GM20000 (cell line): ENCODE data around the gene PDIA2.
"Not testable (repeated sequence)": the region's sequence is repeated elsewhere in the genome, so short reads cannot be mapped to it uniquely, and the experiment has no call there.

Experiments
- DNase-seq: peaks from one replicate; pipeline ENCODE4 v3.0.0; 2012; ENCODE audit warnings: low spot score
- TF ChIP-seq, protein P1 (sequence below): IDR thresholded peaks from 2 replicates; pipeline ENCODE4 v1.5.1; 2012; ENCODE audit warnings: mild to moderate bottlenecking, control low read depth; ENCODE audit errors: extremely low read depth, missing control alignments

Gene PDIA2

DNA sequence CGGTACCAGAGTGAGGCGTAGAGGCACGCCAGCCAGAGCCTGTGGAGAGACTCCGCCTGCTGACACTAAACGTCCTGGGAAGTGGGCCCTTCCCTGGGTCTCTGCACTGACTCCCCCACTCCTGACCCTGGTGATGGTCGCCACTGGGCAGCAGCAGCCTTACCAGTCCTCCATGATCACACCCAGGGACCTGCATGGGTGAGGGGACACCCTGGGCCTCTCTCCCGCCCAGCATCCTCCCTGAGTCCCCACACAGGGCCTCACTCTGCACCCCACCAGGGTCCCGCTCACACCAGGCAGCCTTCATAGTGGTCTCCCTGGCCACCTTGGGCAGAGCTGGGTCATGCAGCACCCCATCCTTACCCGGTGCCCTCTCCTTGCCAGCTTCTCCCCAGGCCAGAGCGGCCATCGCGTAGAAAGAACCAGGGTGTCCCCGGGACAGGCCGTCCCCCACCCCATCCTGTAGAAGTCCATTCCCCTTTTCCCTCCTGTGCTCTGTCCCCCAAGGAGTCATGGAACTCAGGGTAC lies 17.9 kb upstream of the PDIA2 start:
- TF ChIP-seq, protein P1, sequence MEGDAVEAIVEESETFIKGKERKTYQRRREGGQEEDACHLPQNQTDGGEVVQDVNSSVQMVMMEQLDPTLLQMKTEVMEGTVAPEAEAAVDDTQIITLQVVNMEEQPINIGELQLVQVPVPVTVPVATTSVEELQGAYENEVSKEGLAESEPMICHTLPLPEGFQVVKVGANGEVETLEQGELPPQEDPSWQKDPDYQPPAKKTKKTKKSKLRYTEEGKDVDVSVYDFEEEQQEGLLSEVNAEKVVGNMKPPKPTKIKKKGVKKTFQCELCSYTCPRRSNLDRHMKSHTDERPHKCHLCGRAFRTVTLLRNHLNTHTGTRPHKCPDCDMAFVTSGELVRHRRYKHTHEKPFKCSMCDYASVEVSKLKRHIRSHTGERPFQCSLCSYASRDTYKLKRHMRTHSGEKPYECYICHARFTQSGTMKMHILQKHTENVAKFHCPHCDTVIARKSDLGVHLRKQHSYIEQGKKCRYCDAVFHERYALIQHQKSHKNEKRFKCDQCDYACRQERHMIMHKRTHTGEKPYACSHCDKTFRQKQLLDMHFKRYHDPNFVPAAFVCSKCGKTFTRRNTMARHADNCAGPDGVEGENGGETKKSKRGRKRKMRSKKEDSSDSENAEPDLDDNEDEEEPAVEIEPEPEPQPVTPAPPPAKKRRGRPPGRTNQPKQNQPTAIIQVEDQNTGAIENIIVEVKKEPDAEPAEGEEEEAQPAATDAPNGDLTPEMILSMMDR: no peak
- no peak for DNase-seq

DNA sequence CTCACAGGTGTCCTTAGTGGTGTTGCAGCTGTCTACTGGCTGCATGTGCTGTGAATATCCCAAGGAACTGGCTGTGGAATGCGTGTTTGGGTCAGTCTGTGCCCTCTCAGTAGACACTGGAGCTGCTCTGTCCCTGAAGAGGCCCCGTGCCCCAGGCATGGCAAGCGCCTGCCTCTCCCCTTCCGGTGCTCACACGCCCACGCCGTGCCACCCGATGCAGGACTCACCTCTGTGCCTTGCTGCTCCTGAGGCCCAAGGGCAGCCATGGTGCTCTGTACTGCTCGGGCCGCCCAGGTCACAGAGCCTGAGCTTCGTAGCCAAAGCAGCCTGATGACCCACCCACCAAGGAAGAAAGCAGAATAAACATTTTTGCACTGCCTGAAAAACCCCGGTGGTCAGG lies 17.3 kb upstream of the PDIA2 start:
- TF ChIP-seq, protein P1: no peak
- DNase-seq: no peak

DNA sequence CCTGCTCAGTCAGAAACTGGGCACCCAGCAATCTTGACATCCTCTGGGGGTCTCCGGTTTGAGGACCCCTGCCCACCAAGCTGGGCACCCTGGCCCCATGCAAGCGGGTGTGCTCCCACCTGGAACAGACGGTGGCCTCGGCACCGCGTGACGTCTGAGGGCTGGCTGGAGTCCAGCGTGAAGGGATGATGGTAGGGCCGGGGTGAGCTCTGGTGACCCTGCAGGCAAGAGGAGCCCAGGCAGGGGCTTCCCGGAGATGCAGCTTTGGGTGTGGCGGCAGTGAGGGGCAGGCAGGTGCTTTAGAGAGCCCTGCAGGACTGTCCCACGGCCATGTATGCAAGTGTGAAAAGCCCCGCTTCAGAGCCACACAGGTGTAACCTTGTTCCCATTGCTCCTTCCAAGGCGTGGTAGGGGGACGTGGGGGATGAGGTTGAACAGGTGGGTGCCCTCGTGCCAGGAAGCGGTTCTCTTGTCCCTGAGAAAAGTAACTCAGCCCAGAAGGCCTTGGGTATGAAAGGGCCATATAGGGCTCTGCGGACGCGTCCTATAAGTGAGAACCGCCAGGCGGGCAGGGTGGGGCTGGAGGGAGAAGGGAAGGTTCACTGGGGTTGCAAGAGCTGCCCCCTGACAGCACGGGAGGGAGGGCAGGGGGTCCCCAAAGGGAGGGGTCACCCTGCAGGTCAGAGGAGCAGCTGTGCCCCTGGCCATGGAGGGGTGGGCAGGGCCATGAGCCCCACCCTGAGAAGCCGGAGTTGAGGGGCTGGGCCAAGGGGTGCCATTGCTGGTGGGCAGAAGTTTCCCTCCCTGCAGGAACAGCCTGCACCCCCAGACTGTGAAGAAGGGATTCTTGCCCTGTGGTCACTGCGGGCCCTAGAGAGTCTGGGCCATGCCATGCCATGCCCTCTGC lies 16.5 kb upstream of the PDIA2 start:
- TF ChIP-seq, protein P1: no peak
- DNase-seq: no peak

DNA sequence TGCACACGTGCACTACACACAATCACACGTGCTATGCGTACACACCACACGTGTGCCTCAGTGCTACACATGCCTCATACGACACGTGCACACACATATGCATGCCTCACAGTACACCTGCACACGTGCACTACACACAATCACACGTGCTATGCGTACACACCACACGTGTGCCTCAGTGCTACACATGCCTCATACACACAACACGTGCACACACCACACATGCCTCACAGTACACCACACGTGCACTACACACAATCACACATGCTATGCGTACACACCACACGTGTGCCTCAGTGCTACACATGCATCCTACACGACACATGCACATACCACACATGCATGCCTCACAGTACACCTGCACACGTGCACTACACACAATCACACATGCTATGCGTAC lies 15.4 kb upstream of the PDIA2 start:
- DNase-seq: not testable (repeated sequence)

DNA sequence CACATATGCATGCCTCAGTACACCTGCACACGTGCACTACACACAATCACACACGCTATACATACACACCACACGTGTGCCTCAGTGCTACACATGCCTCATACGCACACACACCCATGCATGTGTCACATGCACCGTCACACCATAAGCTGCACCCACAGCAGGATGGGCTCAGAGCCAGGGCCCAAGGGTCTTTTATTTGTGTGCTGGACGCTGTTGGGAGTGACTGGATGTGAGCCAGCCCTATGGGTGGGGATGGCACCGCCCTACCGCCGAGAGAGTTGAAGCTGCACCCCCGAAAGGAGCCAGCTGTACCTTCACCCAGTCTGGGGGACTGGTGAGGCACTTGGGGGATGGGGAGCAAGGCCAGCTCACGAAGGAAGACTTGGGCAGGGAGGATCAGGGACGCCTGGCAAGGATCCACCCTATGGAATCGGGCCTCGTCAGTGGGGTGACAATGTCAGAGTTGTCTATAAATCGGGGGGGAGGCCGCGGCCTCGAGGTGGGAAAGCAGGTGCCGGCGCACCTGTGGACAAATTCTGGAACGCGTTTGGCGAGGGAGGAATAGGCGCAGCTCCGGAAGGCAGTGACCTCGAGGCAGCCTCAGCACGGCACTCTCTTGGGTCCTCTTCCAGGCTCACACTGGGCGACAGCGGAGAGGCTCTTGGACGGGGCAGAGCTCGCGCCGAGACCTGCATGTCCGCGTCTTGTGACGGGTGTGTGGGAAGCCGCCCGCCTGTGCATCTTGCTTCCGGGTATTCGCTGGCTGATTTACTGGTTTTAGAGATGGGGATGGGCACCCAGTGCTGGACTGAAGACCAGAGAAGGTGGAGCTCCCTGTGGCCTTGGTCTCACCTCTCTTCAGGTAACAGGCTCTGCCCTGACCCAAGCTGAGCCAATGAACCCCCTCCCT lies 14.6 kb upstream of the PDIA2 start:
- DNase-seq: no peak

DNA sequence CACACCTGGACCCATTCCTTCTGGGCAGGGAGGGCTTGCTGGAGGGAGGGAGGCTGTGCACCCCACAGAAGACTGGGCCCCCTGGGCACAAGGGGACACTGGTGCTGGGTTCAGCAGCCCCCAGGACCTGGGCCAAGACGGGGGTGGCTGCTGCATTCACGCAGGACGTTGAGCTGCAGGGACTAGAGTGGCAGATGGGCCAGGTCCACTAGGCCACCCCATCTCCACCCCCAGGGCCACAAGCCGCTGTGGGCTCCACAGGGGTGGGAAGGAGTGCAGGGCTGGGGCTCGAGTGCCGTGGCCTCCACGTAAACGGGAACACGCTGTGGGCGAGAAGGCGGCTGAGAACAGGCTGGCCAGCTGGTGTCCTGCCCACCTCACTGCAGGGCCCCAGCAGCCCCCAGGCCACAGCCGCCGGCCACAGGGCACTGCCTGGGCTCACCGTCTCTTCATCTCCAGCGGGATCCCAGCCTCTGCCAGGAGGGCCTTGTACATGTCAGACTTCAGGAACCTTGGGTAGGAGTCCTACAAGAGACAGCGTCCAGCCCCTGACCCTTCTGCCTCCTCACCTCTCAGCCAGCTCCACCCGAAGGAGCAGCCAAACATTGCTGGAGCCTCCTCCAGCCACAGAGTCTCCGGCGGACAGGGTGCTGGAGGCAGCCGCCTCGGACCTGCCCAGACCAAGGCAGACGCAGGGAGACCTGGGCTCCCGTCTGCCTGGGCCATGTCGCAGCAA lies 13.7 kb upstream of the PDIA2 start:
- TF ChIP-seq, protein P1: no peak
- DNase-seq: no peak

More for the DNA sequence above, 14.6 kb upstream of the PDIA2 start:
- TF ChIP-seq, protein P1: no peak
